ENCODE results near the gene EGR4.

The EGR4 gene

GRCh38 chr2:73255907-73256617 is 37.3 kb downstream of the EGR4 start:
- CTCF ChIA-PET: no interaction called here
- DNase-seq (ENCODE audit: extremely low spot score): no peak
- TF ChIP-seq LEF1 (IDR thresholded peaks at IDR 0.05; ENCODE audit: borderline replicate concordance) (no peak), BHLHE40 (IDR thresholded peaks at IDR 0.05; ENCODE audit: borderline replicate concordance) (no peak), FOXK2 (IDR thresholded peaks at IDR 0.05) (no peak), CTBP1 (IDR thresholded peaks at IDR 0.05; ENCODE audit: borderline replicate concordance) (no peak), TARDBP (IDR thresholded peaks at IDR 0.05) (no peak)
- POLR2A ChIA-PET: no interaction called here

- CTCF ChIA-PET: no interaction called here
- TF ChIP-seq, protein P1, sequence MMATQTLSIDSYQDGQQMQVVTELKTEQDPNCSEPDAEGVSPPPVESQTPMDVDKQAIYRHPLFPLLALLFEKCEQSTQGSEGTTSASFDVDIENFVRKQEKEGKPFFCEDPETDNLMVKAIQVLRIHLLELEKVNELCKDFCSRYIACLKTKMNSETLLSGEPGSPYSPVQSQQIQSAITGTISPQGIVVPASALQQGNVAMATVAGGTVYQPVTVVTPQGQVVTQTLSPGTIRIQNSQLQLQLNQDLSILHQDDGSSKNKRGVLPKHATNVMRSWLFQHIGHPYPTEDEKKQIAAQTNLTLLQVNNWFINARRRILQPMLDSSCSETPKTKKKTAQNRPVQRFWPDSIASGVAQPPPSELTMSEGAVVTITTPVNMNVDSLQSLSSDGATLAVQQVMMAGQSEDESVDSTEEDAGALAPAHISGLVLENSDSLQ (IDR thresholded peaks at IDR 0.05): no peak
- TF ChIP-seq L3MBTL2 (conservative IDR thresholded peaks at IDR 0.05) (no peak), ZNF384 (IDR thresholded peaks at IDR 0.05) (no peak)
- no peak for DNase-seq (ENCODE audit: extremely low spot score)
- POLR2A ChIA-PET: no interaction called here
Observed at GRCh38 chr2:73255007-73255644, 38.2 kb downstream of the EGR4 start.

DNA sequence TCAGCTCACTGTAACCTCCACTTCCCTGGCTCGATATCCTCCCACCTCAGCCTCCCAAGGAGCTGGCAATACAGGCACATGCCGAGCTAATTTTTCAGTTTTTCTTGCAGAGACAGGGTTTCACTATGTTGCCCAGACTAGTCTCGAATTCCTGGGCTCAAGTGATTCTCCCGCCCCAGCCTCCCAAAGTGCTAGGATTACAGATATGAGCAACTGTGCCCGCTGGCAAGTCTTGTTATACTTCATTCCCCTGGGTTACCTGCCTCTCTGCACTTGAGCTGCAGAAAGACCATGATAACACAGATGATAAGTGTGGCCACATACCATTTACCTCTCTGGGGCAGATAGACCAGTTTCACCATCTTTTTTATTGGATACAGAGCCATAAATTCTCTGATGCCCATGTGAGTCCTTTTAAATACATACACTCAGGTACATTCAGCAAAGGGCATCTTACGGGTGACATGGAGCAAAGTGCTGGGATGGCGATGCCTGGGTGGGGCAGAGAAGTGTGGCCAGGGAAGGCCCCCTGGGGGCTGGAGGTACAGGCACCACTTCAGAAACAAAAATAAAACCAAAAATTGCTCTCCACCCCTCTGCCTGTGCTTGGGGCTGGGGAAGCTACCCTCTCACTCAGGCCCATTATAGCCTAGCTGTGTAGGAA is 38.9 kb downstream of the EGR4 start:
- no peak for TF ChIP-seq ARNT (IDR thresholded peaks at IDR 0.05)
- no peak for TF ChIP-seq LEF1 (IDR thresholded peaks at IDR 0.05; ENCODE audit: borderline replicate concordance)
- TF ChIP-seq CTBP1 (IDR thresholded peaks at IDR 0.05; ENCODE audit: borderline replicate concordance): no peak
- no peak for TF ChIP-seq SUZ12 (IDR thresholded peaks at IDR 0.05)
- TF ChIP-seq HDGF (IDR thresholded peaks at IDR 0.05; ENCODE audit: borderline replicate concordance): no peak
- TF ChIP-seq BHLHE40 (IDR thresholded peaks at IDR 0.05; ENCODE audit: borderline replicate concordance): no peak
- TF ChIP-seq, protein P1 (IDR thresholded peaks at IDR 0.05): no peak
- TF ChIP-seq FOXA1 (IDR thresholded peaks at IDR 0.05): no peak
- TF ChIP-seq FOXK2 (IDR thresholded peaks at IDR 0.05): no peak
- TF ChIP-seq L3MBTL2 (conservative IDR thresholded peaks at IDR 0.05): no peak
- TF ChIP-seq FOXM1 (IDR thresholded peaks at IDR 0.05; ENCODE audit: borderline replicate concordance): no peak
- no peak for TF ChIP-seq ELF4 (IDR thresholded peaks at IDR 0.05)
- TF ChIP-seq ZNF384 (IDR thresholded peaks at IDR 0.05): no peak
- no peak for TF ChIP-seq SP1 (IDR thresholded peaks at IDR 0.05)
- TF ChIP-seq NFRKB (IDR thresholded peaks at IDR 0.05): no peak
- TF ChIP-seq TARDBP (IDR thresholded peaks at IDR 0.05): no peak
- CTCF ChIA-PET: no interaction called here
- no peak for DNase-seq (ENCODE audit: extremely low spot score)
- POLR2A ChIA-PET: interaction anchor here (5.0 kb wide), 1 partner anchor 20 kb away, joined by 32 read pairs; the partner anchor contains the start of genes CCT7 and PRADC1

- no peak for DNase-seq (ENCODE audit: extremely low spot score)
- POLR2A ChIA-PET: interaction anchor here (5.0 kb wide), 1 partner anchor 20 kb away, joined by 32 read pairs; the partner anchor contains the start of genes CCT7 and PRADC1
- CTCF ChIA-PET: no interaction called here
- TF ChIP-seq BHLHE40 (IDR thresholded peaks at IDR 0.05; ENCODE audit: borderline replicate concordance): no peak
- no peak for TF ChIP-seq FOXA1 (IDR thresholded peaks at IDR 0.05)
Observed at GRCh38 chr2:73253901-73254300, 39.4 kb downstream of the EGR4 start.

DNA sequence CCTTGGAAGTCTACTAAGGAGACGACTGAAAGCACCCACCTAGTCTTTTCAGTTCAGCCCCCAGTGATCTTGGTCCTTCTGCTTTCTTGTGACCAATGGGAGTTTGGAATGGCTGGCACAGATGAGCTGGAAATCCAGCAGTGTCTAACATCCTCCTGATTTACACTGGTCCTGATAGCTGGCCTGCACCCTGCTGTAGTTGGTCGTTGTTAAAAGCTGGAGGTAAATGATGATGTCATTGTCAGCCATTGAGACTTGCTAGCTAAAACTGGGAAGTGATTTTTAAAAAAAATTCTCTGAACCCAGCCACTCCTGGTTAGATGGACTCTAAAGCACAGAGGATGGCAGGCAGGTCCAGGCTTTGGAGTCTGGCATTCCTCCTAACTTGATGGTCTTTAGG is 39.9 kb downstream of the EGR4 start:
- POLR2A ChIA-PET: interaction anchor here (5.0 kb wide), 1 partner anchor 19 kb away, joined by 32 read pairs; the partner anchor contains the start of genes CCT7 and PRADC1
- CTCF ChIA-PET: no interaction called here
- TF ChIP-seq FOXK2 (IDR thresholded peaks at IDR 0.05): no peak
- no peak for TF ChIP-seq L3MBTL2 (conservative IDR thresholded peaks at IDR 0.05)
- TF ChIP-seq, protein P1 (IDR thresholded peaks at IDR 0.05): no peak
- TF ChIP-seq ELF4 (IDR thresholded peaks at IDR 0.05): no peak
- TF ChIP-seq ARNT (IDR thresholded peaks at IDR 0.05): no peak
- TF ChIP-seq CTBP1 (IDR thresholded peaks at IDR 0.05; ENCODE audit: borderline replicate concordance): no peak
- TF ChIP-seq BHLHE40 (IDR thresholded peaks at IDR 0.05; ENCODE audit: borderline replicate concordance): no peak
- TF ChIP-seq NFRKB (IDR thresholded peaks at IDR 0.05): no peak
- TF ChIP-seq FOXA1 (IDR thresholded peaks at IDR 0.05): no peak
- no peak for TF ChIP-seq LEF1 (IDR thresholded peaks at IDR 0.05; ENCODE audit: borderline replicate concordance)
- TF ChIP-seq TARDBP (IDR thresholded peaks at IDR 0.05): no peak
- no peak for TF ChIP-seq SP1 (IDR thresholded peaks at IDR 0.05)
- no peak for TF ChIP-seq ZNF384 (IDR thresholded peaks at IDR 0.05)
- TF ChIP-seq HDGF (IDR thresholded peaks at IDR 0.05; ENCODE audit: borderline replicate concordance): no peak
- no peak for TF ChIP-seq FOXM1 (IDR thresholded peaks at IDR 0.05; ENCODE audit: borderline replicate concordance)
- no peak for TF ChIP-seq SUZ12 (IDR thresholded peaks at IDR 0.05)
- DNase-seq (ENCODE audit: extremely low spot score): no peak
